Measurements from ENCODE around the gene SIM1.

The SIM1 gene

DNA sequence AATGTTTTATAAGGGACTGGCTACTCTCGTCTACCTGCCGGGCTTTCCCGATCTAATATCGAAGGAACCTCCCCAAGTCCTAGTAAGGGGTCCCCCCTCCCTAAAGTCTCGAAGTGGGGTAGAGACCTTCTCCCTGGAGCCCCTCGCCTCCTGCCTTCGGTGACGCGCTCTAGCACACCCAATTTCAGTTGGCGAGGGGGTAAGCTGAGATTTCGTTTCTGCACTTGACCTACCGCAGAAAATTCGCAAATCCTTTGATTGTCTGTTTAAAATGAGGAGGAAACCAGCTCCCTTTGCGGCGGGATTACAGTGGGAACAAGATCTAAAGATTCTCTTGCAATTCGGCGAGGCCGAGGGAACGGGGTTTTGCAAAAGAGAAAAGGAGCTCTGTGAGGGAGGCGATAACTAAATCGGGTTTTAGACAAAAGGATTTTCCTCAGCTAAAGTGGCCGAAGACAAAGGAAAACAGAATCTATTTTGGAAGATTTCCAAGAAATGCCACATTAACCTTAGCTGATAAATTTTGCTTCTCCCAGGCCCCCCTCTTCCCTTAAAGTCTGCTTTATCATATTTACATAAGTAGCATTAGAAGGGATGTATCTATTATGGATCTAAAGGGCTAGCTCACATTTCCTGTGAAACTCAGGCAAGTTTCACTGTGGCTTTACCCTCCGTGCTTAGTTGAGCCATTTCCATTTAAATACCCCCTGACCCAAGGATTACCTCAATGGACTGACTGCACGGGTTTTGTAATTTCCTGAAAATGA is 8.4 kb downstream of the SIM1 start:
- DNase-seq: no peak

DNA sequence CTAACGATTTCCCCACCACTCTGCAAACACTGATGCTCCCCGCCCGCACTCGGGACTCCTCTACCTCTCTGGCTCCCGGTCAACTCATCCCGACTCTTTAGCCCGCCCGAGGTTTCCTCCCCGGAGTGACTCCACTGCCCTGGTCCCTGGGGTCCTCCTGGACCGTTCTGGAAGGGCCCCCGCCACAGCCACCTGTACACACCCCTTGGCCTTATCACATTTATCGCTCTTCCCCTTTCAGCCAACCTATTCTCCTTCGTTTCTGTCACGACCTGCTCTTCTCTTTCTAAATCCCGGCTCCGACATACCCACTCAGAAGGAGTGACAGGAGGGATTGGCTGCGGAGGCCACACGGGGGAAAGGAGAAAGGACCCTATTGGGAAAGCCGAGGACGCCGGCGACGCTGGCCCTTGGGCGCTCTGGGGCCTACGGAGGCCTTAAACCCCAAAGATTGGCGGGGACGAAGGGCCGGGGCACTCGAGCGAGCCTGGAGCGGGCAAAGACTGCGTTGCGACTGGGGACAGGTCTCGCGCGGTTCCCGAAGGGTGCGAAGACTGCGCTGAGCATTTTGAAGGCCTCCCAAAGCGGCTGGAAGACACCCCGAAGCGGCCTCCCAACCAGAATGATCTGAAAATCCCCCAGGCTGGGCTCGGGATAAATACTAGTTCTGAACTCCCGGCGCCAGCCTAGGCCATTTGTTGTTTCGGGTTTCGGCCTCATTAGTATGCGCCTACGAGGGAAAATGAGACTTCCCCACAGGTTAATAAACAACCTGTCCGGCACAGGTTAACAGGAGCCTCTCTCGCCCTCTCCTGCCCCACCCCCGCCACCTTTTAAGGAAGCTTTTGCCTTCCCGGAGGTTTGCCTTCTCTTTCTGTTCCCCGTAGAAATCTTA is 9.2 kb downstream of the SIM1 start:
- no peak for DNase-seq

DNA sequence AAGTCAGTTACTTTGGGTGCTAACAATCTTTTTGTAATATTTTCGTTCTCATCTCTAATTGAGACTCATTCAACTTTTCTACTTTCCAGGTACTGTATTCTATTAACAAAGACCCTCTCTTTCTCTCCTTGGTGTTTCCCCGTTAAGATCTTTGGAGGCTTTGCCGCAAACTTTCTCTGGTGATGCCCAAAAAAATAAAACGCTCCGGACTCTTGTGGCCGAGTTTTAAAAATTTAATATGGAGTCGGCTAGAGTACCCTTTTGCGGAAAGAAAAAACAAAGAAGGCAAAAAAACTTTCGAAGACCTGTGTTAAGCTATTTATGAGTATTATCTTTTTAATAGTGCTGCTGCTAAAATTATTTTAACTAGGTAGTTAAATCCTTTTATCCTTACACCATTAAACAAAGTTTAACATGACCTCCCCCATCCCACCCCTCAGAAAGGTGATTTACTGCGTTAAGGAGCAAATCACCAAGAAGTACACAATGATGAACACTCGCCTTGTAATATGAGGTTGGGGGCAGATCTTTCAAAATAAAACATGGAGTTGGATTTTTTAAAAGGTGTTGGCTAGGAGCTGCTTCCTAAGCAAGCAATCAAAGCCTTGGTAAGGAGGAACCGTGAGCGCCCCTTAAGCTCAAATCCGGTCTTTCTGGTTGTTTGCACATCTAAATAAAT is 10.0 kb downstream of the SIM1 start:
- DNase-seq: no peak

DNA sequence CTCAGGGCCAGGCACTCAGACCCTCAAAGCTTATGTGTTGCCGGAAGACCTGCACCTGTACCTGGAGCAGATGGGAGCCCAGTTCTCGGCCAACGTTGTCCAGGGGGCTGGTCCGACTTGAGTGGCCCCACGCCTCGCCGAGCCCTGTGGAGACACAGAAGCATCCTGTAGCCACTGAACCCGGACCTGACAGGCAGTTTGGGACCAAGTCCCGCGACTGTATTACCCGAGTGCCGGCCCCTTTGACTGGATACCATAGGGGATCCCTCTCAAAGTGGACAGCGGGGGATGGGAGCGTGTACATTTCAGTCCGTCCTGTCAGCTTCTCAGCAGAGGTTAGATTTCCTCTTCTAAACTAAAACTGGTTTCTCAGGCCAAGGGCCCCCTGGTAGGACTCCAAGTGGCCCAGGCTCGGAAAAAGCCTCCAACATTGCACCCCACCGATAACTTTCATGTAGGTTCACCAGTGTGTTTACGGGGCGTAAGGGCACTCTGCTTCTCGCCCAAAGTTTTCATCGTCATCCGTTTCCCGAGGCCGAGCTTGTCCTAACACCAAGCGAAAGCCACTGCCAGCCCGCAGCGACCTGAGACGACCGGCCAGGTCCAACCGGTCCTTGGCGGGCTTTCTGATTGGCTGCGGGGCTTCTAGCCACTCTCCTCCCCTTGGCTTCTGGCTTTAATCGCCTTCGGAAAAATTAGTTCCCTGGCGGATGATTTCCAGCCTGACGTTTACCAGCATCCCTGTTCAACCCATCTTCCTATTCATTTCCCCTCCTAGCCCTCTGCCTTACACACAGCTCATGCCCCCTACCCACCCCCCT is 10.8 kb downstream of the SIM1 start:
- no peak for DNase-seq

DNA sequence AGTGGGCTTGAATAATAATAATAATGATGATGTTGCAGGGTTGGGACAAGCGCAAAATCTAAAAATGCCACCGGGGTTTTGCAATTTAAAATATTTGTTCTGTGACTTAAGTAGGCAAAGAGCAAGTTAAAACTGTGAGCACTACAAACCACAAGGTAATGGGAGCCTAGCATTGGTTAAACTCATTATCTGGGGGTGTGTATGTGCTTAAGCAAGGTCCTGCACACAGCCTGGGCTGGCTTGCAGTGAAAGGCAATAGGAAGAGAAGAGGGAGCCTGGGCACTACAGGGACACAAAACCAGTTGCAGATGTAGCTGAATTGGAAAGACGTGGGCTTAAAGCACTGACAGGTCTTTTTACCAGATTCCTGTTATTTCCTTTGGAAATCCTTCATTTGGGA is 11.7 kb downstream of the SIM1 start:
- DNase-seq: no peak

DNA sequence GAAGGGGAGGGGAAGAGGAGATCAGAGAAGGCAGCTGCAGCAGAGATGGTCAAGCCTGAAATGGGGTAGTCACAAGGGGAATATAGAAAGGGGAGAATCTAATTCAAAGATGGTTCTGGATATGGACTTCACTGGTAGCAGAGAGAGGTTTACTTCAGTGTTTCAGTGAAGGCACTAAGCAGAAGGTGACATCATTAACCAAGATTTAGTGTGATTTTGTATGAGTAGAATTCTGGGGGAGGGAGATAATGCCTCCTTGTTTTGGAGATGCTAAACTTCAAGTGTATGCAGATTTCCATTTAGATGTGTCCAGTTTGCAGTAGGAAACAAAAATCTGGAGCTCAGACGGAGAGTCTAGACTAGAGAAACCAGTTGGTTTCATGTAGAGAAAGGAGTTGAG is 13.1 kb downstream of the SIM1 start:
- no peak for DNase-seq

DNA sequence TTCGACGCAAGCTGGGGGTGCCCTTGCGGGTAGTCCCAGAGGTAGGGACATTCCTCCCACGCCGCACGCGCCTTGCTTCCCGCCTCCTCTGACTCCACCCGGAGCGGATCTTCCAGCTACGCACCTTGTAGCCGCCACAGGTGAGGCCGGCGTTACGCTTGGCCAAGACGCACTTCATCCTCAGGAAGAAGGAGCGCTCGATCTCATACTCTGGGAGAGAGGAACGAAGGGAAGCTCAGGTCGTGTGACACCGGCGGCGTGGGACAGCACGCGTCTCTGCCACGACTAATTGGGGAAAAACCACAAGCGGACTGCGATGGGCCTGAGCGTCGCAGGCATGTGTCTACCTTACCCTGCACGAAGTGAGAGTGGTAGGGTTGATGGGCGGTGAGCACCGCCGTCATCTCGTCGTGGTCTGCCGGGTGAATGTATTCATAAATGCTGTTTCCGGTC is 15.5 kb downstream of the SIM1 start:
- DNase-seq: no peak

DNA sequence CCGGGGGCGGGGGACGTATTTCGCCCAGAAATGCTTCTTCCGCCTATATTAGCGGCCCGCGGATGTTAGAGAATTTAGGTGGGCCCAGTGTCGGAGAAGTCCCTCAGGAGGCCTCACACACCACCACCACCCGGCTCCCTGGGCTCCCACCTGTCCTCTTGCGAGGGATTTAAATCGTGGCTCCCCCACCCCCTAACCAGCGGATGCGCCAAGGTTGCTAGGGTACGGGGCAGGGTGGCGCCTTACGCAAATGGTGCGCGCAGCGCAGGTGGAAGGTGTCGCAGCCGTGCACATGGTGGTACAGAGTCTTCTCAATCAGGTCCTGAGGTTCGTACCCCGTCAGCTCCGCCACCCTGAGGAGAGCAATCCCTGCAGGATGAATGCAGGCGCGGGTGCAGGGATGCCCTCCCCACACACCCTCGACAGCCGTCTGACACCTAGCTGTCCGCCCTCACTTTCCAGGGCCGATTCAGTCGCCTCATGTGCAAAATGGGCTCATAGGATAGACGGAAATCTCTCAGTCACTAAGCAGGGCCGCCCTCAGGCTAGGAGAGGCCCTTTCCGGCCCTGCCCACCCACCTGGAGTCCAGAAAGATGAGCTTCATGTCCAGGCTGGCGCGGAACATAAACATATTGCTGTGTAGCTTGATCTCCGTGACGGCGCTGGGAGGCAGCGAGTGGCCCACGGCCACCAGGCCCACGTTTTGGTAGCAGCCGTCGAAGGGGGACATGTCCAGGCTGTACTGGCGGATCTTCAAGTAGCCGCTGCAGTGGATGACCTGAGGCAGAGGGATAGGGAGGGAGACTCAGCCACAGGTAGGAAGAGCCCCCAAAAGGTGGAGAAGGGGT is 16.6 kb downstream of the SIM1 start:
- DNase-seq: no peak

DNA sequence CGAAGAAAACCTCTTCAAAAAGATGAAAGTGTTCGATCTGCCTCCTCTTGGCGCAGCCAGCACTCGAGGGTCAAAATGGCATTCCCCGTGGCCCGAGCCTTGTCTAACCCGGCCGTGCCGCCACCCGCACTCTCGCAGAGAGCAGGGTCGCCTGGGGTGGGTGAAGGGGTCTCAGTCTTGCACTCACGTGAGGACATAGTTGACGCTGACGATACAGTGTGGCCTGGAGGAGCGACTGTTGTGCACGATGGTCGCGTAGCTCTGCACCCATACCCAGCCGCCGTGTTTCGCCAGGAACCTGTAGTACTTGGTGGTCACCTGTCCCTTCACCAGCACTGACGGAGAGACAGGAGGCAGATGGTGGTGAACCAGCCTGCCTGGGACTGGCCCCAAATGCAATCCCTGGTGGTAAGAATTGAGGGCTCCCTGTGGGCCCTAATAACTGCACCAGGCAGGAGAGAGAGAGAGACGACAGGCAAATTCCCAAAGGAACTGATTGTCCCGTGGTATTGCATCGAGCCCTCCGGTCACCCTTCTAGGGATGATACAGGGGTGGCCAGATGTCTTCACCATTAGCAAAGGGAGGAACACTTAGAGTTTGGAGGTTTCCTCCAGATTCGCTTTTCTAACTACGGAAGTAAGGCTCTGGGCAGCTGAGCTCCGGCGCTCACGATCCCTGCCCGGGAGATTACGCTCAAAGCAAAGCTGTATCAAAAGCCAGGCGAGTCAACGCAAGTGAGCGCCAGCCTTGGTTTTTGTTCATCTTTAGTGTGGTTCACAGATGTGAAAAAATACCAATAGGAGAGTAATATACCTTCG is 17.4 kb downstream of the SIM1 start:
- DNase-seq: no peak

DNA sequence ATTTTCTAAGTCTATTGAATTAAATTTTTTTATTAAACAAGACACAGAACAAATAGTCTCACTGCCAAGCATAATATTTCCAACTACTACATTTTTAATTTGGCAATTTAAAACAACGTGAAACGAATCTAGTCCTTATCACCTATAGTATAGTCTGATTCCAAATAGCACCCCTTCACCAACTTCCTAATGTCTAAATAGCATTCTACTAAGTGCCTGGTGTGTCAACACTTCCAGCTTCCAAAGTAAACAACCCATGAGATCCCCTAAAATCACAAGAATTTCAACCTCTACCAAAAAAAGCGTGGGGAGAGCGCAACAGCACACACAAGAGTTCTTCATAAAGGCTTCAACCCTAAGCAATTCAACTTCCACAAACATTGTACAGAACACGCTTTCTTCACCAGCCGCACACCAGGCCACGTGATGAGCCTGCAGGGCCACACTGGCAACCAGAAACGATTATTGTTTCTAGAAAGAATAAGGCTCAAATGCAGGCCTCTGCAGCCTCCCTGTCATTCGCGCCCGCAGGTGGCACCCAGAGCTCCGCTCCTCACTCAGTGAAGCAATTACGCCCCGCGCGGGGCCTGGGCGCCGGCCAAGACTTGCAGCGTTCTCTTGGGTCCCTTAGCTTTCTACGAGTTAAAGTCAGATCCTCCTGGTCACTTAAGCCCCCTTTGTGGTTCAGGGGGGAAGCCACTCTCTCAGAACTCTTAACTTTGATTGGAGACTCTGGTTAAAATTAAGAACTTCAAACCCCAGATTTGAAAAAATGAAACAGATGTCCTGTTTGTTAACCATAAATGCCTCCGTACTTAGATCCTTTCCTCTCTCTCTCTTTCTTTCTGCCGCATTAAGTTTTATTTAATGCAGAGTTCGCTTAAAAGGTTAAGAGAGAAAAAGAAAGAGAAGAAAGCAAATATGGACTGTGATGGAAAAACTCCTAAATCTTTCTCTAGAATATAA is 18.3 kb downstream of the SIM1 start:
- no peak for DNase-seq

DNA sequence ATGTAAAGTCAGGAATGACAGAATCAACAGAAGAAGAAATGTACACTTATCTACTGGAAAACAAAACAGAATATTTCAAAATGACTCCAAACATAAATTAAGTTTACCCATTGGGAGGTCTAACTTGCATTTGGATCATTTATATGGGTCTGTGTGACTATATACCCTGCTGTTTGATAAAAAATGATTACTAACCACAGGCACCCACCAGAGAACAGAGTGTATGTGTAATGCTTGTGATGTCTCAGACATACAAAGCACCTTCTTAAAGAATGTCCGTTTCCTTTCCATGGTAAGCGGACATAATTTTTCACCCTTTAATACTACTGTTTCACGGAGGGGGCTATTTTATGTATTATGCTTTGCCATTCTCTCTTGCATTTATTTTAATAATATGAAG is 19.2 kb downstream of the SIM1 start:
- DNase-seq: no peak

DNA sequence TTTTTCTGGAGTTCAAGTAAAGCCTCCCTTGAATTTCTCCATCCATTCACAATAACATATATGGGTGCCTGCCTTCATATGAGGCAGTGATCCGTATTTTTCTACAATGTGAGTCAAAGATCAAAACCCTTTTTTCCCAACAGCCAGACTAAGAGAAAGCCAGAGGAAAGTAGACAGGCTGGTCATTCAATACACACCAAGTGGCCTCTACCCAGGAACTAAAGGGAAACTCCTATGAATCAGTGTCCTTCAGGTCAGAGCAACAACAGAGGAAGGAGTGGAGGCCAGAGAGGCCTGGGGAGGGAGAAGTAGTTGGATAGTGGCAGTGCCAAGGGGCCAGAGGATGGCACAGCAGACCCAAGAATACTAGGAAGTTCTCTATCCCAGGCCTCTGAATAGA is 23.8 kb downstream of the SIM1 start:
- DNase-seq: peak; percentile 64

DNA sequence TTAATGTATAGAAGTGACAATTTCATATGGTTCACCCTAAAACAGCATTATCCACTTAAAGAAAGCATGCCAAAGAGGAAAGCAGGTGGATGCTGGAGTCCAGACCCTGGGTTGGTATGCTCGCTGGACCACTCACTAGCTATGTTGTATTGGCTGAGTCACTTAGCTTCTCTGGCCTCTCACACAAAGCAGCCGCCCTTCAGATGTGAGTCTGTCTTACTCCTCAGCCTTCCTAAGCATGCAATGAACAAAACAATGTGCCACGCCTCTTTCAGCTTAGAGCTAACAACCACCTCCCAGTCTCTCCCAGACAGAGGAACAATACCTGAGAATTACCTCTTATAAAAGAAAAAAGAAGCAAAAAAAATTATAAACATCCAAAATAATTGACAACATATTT is 29.4 kb downstream of the SIM1 start:
- DNase-seq: no peak

DNA sequence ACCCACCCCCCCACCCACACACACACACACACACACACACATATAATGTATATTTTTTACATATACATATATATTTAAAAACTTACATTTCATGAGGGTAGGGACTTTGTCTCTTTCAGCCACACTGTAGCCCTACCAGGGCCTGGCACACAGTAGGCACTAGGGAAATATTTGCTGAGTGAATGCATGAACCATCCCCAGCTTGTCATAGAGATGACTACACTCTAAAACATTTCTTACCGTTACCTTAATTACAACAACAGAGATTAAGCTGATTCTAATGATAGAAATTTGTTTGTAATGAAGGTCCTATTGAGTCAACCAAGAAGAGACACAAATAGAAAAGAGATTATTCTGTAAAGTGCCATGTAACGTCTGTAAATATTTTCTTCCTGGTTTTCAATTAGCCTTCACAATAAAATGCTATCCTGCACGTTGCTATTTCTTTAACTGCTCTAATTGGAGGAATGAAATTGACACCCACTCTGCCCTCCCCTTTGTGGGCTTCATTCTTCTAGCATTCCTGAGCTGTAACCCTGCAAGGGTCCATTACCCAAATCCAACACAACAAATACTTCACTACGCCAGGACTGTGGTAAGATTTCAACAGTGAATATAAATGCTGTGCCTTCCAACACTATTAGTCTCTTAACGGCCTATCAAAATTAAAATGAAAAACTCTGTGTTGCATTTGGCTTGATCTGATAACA is 30.8 kb downstream of the SIM1 start:
- no peak for DNase-seq

DNA sequence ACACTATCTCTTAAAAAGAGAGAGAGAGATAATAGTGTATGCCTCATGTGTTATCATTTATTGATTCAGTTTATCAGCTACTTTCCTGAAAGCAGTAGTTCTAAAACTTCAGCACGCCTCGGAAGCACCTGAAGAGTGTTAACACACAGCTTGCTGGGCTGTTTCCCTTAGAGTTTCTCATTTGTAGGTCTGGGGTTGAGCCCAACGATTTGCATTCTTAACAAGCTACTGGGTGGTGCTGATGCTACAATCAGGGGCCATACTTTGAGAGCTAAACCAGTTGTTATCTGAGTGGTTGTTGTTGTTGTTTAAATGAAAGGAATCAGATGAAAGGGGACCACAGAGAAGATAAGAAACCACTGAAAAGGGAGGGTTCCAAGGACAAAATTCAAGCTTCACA is 32.6 kb downstream of the SIM1 start:
- no peak for DNase-seq

DNA sequence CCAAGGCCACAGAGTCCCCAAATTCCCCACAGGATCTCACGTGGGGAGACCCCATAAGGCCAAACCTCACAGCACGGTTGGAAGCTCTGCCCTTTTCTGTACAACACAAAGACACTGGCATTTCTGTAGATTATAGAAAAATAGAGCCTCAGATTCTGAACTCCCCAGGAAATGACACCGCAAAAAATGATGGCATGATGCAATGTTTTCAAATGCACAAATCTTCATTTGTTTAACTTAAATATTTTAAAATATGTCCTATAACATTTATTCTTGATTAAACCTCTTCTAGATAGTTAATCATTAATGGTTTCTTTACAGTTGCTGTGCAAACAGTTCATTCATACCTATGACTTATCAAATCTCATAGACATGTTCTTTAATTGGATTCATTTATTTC is 33.8 kb downstream of the SIM1 start:
- DNase-seq: no peak

DNA sequence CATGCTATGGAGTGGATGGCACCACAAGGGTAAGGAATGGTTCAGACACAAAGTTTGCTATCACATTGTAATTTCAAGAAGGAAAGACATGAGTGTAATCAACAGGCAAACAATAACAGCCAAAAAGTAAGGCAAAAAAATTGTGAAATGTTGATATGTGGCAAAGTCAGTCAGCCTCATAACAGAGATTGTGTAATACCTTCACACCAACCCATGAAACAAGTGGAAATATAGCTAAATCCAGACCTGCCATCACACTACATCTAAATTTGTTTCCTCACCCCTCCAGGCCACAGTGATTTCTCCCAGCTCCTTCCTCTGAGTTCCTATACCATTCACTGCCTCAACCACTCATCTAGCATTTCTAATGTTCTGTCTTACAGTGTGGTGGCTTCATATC is 37.3 kb downstream of the SIM1 start:
- DNase-seq: no peak

DNA sequence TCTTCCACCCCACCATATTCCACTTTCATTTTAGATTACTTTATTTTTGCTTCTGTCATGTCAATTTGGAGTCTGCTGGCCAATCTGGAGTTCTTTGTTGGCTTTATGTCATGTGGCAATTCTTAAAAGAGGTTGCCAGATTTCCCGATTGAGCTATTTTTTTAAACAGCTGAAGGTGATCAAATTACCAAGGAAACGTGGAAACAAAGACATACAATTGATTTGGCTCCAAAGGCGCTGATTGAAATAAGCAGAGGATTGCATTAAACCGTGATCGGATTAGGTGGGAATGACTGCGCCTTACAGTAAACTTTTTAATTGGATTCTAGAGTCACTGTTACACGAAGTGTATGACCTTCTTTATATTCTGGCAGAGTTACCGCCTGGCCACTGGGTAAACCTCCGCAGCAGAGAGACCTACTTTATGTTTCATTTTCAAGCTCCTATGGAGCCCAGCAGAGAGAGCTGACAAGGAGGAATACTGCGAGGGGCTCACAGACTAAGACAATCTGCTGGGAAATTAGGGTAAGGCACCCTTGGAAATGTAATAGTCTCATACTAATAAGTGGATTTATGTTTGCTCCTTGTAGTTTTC is 37.9 kb downstream of the SIM1 start:
- DNase-seq: no peak

DNA sequence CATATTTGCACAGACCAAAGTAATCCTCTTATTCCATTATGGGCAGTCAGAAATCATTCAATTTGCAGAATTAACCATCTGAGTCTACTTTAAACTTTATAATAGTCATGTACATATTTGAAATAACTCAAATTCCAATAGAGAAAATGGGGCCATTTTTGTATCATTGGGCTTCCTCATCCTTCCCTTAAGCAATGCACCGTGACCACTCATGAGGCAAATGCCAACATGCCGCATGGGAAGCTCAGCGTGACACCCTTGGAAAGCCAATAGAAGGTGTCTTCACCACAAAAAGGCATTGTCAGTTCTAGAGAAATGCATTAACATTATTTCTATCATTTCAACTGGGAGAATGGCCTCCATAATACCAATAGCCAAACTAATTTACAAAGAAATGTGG is 38.5 kb downstream of the SIM1 start:
- DNase-seq: no peak
